IgD-negative memory B cell (primary cell): ENCODE measurements around the gene OR6B2. TPM values are rescaled to one million over a fixed set of nuclear protein-coding genes. Genes with fewer than 3 reads are reported as not detected.

Experiments used
- H3K27ac Mint-ChIP-seq, 3 donors: one replicate each; pipeline ENCODE4 v1.8.0; 2020 to 2022; ENCODE audit warnings: mild to moderate bottlenecking in 3 of 3, mixed read lengths in 3 of 3, moderate library complexity in 1 of 3
- H3K27me3 Mint-ChIP-seq: one replicate; pipeline ENCODE4 v1.8.0; 2021; ENCODE audit warnings: mixed read lengths
- H3K36me3 Mint-ChIP-seq: one replicate; pipeline ENCODE4 v1.8.0; 2020; ENCODE audit warnings: mild to moderate bottlenecking, mixed read lengths
- H3K4me1 Mint-ChIP-seq, 3 donors: one replicate each; pipeline ENCODE4 v1.8.0; 2020 to 2022; ENCODE audit warnings: mixed read lengths in 3 of 3, mild to moderate bottlenecking in 1 of 3
- H3K4me3 Mint-ChIP-seq, 4 donors: one replicate each; pipeline ENCODE4 v1.8.0; 2020 to 2022; ENCODE audit warnings: mild to moderate bottlenecking in 4 of 4, mixed read lengths in 4 of 4, moderate library complexity in 3 of 4
- H3K9me3 Mint-ChIP-seq, 3 donors: one replicate each; pipeline ENCODE4 v1.8.0; 2020 to 2021; ENCODE audit warnings: mixed read lengths in 3 of 3, mild to moderate bottlenecking in 1 of 3
- polyA plus RNA-seq: library from polyadenylated mRNA; unstranded; fragments of 300-500 nt; fragmentation: Illumina TruSeq; gene quantifications from one replicate; pipeline ENCODE4 v1.2.3, GENCODE V29; 2021

Gene OR6B2
- polyA plus RNA-seq, 1 donor from 2014 or later: not detected

GRCh38 chr2:240014327-240014726 lies 15.9 kb downstream of the OR6B2 start:
- Mint-ChIP-seq H3K4me3 (no peak overlapping the region), H3K9me3 (no peaks in the 10 kb centered on the region), H3K27me3 (no peaks in the 10 kb centered on the region), H3K27ac (no peak overlapping the region), H3K4me1 (peaks cover 0 to 3% (median 0%) of the 10 kb centered on the region in 3 donors), H3K36me3 (peaks cover 8% of the 10 kb centered on the region)

GRCh38 chr2:240013343-240013742 lies 16.9 kb downstream of the OR6B2 start:
- H3K4me3 Mint-ChIP-seq: no peak overlapping the region
- H3K9me3 Mint-ChIP-seq: no peaks in the 10 kb centered on the region
- peaks cover 0 to 3% (median 0%) of the 10 kb centered on the region in 3 donors for H3K4me1 Mint-ChIP-seq
- no peak overlapping the region for H3K27ac Mint-ChIP-seq
- H3K27me3 Mint-ChIP-seq: no peaks in the 10 kb centered on the region
- H3K36me3 Mint-ChIP-seq: peaks cover 4% of the 10 kb centered on the region

DNA sequence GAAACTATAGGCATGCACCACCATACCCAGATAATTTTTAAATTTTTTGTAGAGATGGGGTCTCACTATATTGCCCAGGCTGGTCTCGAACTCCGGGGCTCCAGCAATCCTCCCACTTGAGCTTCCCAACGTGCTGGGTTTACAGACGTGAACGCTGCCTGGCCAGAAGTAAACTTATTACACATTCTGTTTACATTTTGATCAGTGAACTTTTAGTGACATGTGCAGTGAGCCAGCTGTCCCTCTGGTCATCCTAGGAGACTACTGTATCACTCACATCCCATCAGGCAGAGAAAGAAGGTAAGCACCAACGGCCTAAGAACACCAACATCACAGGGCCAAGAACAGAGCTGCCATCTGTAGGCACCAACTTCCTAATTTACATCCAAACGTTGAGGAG lies 27.2 kb downstream of the OR6B2 start:
- H3K27ac Mint-ChIP-seq: no peak overlapping the region
- H3K27me3 Mint-ChIP-seq: no peaks in the 10 kb centered on the region
- H3K9me3 Mint-ChIP-seq: no peaks in the 10 kb centered on the region
- no peaks in the 10 kb centered on the region for H3K4me1 Mint-ChIP-seq
- no peak overlapping the region for H3K4me3 Mint-ChIP-seq
- peaks cover 4% of the 10 kb centered on the region for H3K36me3 Mint-ChIP-seq

- Mint-ChIP-seq H3K4me3 (no peak overlapping the region), H3K27me3 (no peaks in the 10 kb centered on the region), H3K9me3 (no peaks in the 10 kb centered on the region), H3K36me3 (peaks cover 4% of the 10 kb centered on the region), H3K27ac (no peak overlapping the region), H3K4me1 (no peaks in the 10 kb centered on the region)
Observed at GRCh38 chr2:240000671-240001070, 29.6 kb downstream of the OR6B2 start.

GRCh38 chr2:239997686-239998409 lies 32.4 kb downstream of the OR6B2 start:
- Mint-ChIP-seq H3K4me3 (no peak overlapping the region), H3K9me3 (no peaks in the 10 kb centered on the region), H3K27me3 (no peaks in the 10 kb centered on the region), H3K36me3 (no peaks in the 10 kb centered on the region), H3K27ac (no peak overlapping the region), H3K4me1 (no peaks in the 10 kb centered on the region)

GRCh38 chr2:239994086-239994485 lies 36.1 kb downstream of the OR6B2 start:
- H3K9me3 Mint-ChIP-seq: no peaks in the 10 kb centered on the region
- no peaks in the 10 kb centered on the region for H3K27me3 Mint-ChIP-seq
- peaks cover 2% of the 10 kb centered on the region for H3K36me3 Mint-ChIP-seq
- no peak overlapping the region for H3K27ac Mint-ChIP-seq
- no peaks in the 10 kb centered on the region for H3K4me1 Mint-ChIP-seq
- no peak overlapping the region for H3K4me3 Mint-ChIP-seq

DNA sequence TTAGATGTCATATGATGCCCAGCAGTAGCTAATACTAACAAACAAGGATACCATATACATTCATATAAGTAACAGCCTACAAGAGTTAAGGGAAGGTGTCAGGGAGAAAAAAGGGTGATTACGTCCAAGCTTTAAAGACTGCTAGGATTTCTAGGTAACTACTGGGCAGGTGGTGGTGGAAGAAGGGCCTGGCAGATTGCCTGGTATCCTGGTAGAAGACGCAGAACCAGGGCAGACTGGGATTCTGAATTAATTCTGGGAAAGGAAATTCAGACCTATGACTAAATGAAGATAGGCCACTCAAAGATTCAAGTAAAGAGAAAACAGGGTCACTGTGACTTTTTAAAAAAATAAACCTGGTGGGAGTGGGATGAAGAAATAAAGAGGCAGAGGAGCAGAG lies 36.9 kb downstream of the OR6B2 start:
- Mint-ChIP-seq H3K9me3 (no peaks in the 10 kb centered on the region), H3K4me1 (no peaks in the 10 kb centered on the region), H3K27me3 (no peaks in the 10 kb centered on the region), H3K36me3 (peaks cover 5% of the 10 kb centered on the region), H3K4me3 (no peak overlapping the region), H3K27ac (no peak overlapping the region)

GRCh38 chr2:239991689-239992314 lies 38.4 kb downstream of the OR6B2 start:
- Mint-ChIP-seq H3K4me1 (no peaks in the 10 kb centered on the region), H3K4me3 (no peak overlapping the region), H3K27me3 (no peaks in the 10 kb centered on the region), H3K9me3 (no peaks in the 10 kb centered on the region), H3K36me3 (peaks cover 8% of the 10 kb centered on the region), H3K27ac (no peak overlapping the region)

DNA sequence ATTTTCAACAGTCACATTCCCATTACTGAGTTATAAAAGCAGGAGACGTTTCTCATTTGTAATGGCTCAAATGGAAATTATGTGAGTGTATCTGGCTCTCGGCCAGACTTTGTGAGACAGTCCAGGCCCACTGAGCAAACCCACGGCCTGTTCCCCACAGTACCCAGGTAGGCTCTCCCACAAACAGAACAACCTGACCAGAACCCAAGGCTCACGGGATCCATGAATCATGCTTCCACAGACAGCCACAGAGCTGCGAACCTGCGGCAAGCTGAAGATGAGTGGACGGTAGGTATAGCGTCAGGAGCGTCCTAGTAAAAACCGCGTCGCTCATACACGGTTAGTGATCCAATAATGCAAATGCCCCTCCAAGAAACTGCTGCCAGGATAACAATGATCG lies 39.3 kb downstream of the OR6B2 start:
- Mint-ChIP-seq H3K4me3 (no peak overlapping the region), H3K9me3 (no peaks in the 10 kb centered on the region), H3K36me3 (peaks cover 8% of the 10 kb centered on the region), H3K4me1 (no peaks in the 10 kb centered on the region), H3K27me3 (no peaks in the 10 kb centered on the region), H3K27ac (no peak overlapping the region)

DNA sequence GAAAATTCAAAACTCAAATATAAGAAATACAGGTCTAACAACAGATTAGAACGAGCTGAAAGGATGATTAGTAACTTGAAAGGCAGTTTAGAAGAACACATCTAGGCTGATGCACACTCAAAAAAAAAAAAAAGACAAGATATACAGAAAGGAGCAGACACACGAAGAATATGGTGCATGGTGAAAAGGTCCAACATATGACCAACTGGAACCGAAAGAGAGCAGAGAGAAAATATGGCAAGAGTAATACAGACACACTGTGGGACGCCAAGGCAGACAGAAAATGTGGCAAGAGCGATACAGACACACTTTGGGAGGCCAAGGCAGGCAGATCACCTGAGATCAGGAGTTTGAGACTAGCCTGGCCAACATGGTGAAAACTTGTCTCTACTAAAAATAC lies 44.9 kb downstream of the OR6B2 start:
- Mint-ChIP-seq H3K36me3 (peaks cover 19% of the 10 kb centered on the region), H3K27ac (peak overlapping the region in 1 of 3 donors; percentile 89), H3K4me1 (no peaks in the 10 kb centered on the region), H3K4me3 (no peak overlapping the region), H3K27me3 (no peaks in the 10 kb centered on the region), H3K9me3 (peaks cover 0 to 5% (median 3%) of the 10 kb centered on the region in 3 donors)

DNA sequence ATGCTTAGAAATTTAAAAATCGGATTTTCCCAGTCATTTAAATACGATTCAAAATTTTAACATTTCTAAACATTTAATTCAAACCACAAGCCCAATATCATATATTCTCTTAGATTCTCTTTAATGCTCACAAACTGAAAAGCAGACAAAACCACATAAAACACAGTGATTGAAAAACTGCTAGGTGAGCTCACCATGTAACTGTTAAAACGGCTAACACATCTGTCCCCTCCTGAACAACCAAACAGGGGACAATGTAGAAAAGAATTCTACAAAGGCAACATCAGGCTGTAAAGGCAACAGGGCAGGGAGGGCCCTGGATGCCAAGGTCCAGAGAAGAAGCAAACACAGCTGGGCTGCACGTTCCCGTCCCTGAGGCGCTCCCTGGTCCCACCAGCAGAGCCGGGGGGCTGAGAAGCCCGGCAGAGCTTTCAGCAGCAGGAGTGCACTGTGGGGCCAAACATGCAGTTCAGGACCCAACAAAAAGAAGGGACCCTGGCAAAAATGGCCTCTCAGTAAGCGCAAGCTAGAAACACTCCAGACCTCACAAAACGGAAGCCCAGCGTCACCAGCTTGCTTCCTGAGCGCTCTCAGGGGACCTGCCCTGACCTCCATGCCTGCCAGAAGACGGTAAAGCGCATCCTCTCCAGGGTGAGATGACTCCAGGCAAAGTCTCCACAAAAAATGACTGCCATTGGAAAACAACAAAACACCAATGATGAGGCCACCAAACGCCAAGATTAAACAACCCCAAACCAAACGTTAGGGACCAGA lies 45.6 kb downstream of the OR6B2 start:
- H3K9me3 Mint-ChIP-seq: peaks cover 0 to 5% (median 3%) of the 10 kb centered on the region in 3 donors
- peak overlapping the region in 1 of 3 donors; percentile 89 for H3K27ac Mint-ChIP-seq
- H3K4me1 Mint-ChIP-seq: no peaks in the 10 kb centered on the region
- peak overlapping the region in 2 of 4 donors; percentile 33 to 55 for H3K4me3 Mint-ChIP-seq
- H3K36me3 Mint-ChIP-seq: peaks cover 19% of the 10 kb centered on the region
- no peaks in the 10 kb centered on the region for H3K27me3 Mint-ChIP-seq

GRCh38 chr2:239983004-239983778 lies 47.0 kb downstream of the OR6B2 start:
- Mint-ChIP-seq H3K9me3 (peaks cover 0 to 5% (median 3%) of the 10 kb centered on the region in 3 donors), H3K27ac (no peak overlapping the region), H3K27me3 (no peaks in the 10 kb centered on the region), H3K4me1 (no peaks in the 10 kb centered on the region), H3K4me3 (no peak overlapping the region), H3K36me3 (peaks cover 16% of the 10 kb centered on the region)
